ENCODE results near the gene BTG1. TPM values are rescaled to one million over a fixed set of nuclear protein-coding genes. Genes with fewer than 3 reads are reported as not detected.

The BTG1 gene
- total RNA-seq, 2 donors from 2014 or later, result 30.4 to 34.1 TPM

DNA sequence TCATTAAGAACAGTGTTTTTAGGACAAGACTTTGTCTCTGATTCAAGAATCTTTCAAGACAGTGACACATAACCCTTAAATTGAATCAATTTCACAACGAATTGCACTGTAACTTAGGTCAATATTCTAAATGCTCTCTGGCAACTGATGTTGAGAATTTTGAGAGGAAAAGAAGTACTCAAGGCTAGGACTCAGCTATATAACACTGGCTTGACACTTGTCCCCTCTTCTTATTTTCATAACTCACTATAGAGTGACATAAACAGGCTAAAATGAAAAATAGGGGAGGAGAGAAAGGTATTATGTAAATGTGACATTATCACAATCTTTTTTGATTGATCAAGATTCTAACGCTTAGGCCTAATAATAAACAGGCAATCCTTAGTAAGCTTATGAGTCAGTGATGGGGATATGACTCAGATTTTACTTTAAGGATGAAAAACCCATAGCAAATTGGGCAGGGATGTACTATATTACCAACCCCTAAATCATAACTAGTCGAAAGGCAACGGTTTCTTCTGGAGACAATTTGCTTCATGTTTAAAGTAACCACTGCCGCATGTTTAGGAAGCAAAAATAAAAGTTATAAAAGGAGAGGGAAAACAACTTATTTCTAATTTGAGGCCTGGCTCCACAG, 10.9 kb downstream of the BTG1 start:
- Histone ChIP-seq H3K27me3 (ENCODE audit: control insufficient read depth, insufficient read depth, low read length, poor library complexity, severe bottlenecking) (peaks cover 40% of the 10 kb centered on the region), H3K36me3 (ENCODE audit: control insufficient read depth, insufficient read depth, low read length) (no peaks in the 10 kb centered on the region), H3K4me1 (ENCODE audit: control insufficient read depth, insufficient read depth, low read length) (peaks cover 6% of the 10 kb centered on the region), H3K9me3 (ENCODE audit: control insufficient read depth, low read length) (no peaks in the 10 kb centered on the region), H3K9ac (ENCODE audit: extremely low read depth, low read length, poor library complexity, severe bottlenecking) (no peak overlapping the region), H3K4me3 (ENCODE audit: low read length) (no peak overlapping the region), H3K27ac (ENCODE audit: low read depth, low read length) (no peak overlapping the region)
- H3K4me1 Mint-ChIP-seq, result peaks cover 63% of the 10 kb centered on the region
- no peak for DNase-seq
- no peaks in the 10 kb centered on the region for H3K27me3 Mint-ChIP-seq (ENCODE audit: insufficient read depth)
- peaks cover 2% of the 10 kb centered on the region for H3K36me3 Mint-ChIP-seq (ENCODE audit: low read depth)
- no peak overlapping the region for H3K27ac Mint-ChIP-seq
- WGBS, 2 experiments (ENCODE audit: insufficient coverage in 1 of 2, insufficient read length in 1 of 2), result 82 to 89% methylated on average over 2 to 5 of the region's 5 CpGs
- TF ChIP-seq, protein P1, sequence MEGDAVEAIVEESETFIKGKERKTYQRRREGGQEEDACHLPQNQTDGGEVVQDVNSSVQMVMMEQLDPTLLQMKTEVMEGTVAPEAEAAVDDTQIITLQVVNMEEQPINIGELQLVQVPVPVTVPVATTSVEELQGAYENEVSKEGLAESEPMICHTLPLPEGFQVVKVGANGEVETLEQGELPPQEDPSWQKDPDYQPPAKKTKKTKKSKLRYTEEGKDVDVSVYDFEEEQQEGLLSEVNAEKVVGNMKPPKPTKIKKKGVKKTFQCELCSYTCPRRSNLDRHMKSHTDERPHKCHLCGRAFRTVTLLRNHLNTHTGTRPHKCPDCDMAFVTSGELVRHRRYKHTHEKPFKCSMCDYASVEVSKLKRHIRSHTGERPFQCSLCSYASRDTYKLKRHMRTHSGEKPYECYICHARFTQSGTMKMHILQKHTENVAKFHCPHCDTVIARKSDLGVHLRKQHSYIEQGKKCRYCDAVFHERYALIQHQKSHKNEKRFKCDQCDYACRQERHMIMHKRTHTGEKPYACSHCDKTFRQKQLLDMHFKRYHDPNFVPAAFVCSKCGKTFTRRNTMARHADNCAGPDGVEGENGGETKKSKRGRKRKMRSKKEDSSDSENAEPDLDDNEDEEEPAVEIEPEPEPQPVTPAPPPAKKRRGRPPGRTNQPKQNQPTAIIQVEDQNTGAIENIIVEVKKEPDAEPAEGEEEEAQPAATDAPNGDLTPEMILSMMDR (conservative IDR thresholded peaks at IDR 0.05), result no peak
- H3K9me3 Mint-ChIP-seq, result no peaks in the 10 kb centered on the region
- no peak overlapping the region for H3K4me3 Mint-ChIP-seq

DNA sequence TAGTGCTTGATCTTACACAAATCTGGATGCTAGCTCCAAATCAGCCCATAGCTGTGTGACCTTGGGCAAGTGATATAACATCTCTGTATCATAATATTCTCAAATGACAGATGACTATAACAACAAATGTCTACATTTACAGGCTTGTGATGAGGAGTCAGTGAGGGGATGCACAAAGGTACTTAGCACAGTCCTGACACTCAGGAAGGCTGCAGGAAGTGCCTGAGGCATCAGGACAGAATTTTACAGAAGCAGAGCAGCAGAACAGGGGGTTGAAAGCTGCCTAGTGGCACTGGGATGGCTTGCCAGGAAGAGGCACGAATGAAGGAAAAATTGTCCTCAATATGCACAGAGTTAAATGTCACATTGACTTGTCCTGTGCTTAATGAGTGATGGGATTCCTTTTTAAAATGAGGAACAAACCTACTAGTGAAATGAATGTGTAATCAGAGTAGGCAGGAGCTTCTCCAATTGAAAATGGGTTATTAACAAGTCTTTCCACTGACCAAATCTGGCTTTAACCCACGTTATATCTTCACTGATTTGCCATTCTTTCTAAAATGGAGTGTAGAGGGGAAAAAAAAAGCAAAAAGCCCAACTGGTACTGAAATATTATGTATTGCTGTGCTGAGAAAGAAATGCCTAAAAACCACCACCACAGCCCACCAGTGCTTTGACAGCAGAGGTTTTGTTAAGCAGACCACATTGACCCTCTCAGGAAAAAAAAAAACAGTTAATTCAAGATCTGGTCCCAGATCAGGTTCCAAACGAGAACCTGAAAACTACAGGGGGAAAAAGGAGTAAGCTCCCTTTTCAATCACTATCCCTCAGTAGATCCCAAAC, 11.6 kb downstream of the BTG1 start:
- no peak overlapping the region for H3K27ac Mint-ChIP-seq
- peaks cover 57% of the 10 kb centered on the region for H3K4me1 Mint-ChIP-seq

DNA sequence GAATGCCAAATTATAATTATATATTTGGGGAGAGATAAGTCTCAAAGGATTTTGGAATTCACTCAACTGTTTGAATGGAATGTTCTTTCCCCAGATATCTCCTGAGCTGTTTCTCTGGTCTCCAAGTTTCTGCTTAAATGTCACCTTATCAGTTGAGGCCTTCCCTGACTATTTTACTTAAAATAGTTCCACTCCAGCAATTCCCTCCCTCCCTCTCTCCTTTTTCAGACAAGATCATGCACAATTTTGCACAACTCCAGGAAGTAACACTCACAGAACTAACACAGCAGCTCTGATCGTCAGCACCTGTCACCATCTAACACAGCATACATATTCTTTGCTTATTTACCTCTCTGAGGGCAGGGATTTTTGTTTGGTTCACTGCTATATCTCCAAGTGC, 12.5 kb downstream of the BTG1 start:
- Mint-ChIP-seq H3K4me1 (peaks cover 48% of the 10 kb centered on the region), H3K9me3 (peaks cover 2% of the 10 kb centered on the region), H3K4me3 (no peak overlapping the region), H3K36me3 (ENCODE audit: low read depth) (peaks cover 7% of the 10 kb centered on the region), H3K27ac (no peak overlapping the region), H3K27me3 (ENCODE audit: insufficient read depth) (no peaks in the 10 kb centered on the region)
- no peak for DNase-seq
- H3K9ac ChIP-seq (ENCODE audit: extremely low read depth, low read length, poor library complexity, severe bottlenecking), result no peak overlapping the region
- peaks cover 44% of the 10 kb centered on the region for H3K27me3 ChIP-seq (ENCODE audit: control insufficient read depth, insufficient read depth, low read length, poor library complexity, severe bottlenecking)
- no CpG with 5 or more reads among the region's 1 CpG for WGBS, 2 experiments (ENCODE audit: insufficient coverage in 1 of 2, insufficient read length in 1 of 2)
- no peak overlapping the region for H3K4me3 ChIP-seq (ENCODE audit: low read length)
- H3K27ac ChIP-seq (ENCODE audit: low read depth, low read length), result no peak overlapping the region
- peaks cover 4% of the 10 kb centered on the region for H3K4me1 ChIP-seq (ENCODE audit: control insufficient read depth, insufficient read depth, low read length)
- peaks cover 8% of the 10 kb centered on the region for H3K9me3 ChIP-seq (ENCODE audit: control insufficient read depth, low read length)
- no peaks in the 10 kb centered on the region for H3K36me3 ChIP-seq (ENCODE audit: control insufficient read depth, insufficient read depth, low read length)
- TF ChIP-seq, protein P1 (conservative IDR thresholded peaks at IDR 0.05), result no peak

More for the DNA sequence above, 11.6 kb downstream of the BTG1 start:
- Mint-ChIP-seq H3K27me3 (ENCODE audit: insufficient read depth) (no peaks in the 10 kb centered on the region), H3K36me3 (ENCODE audit: low read depth) (peaks cover 2% of the 10 kb centered on the region), H3K4me3 (no peak overlapping the region), H3K9me3 (no peaks in the 10 kb centered on the region)
- no peak overlapping the region for H3K4me3 ChIP-seq (ENCODE audit: low read length)
- H3K36me3 ChIP-seq (ENCODE audit: control insufficient read depth, insufficient read depth, low read length), result no peaks in the 10 kb centered on the region
- peaks cover 44% of the 10 kb centered on the region for H3K27me3 ChIP-seq (ENCODE audit: control insufficient read depth, insufficient read depth, low read length, poor library complexity, severe bottlenecking)
- H3K4me1 ChIP-seq (ENCODE audit: control insufficient read depth, insufficient read depth, low read length), result peaks cover 6% of the 10 kb centered on the region
- H3K9ac ChIP-seq (ENCODE audit: extremely low read depth, low read length, poor library complexity, severe bottlenecking), result no peak overlapping the region
- 60 to 79% methylated on average over 1 to 3 of the region's 3 CpGs for WGBS, 2 experiments (ENCODE audit: insufficient coverage in 1 of 2, insufficient read length in 1 of 2)
- no peak for DNase-seq
- no peak overlapping the region for H3K27ac ChIP-seq (ENCODE audit: low read depth, low read length)
- TF ChIP-seq, protein P1 (conservative IDR thresholded peaks at IDR 0.05), result no peak
- H3K9me3 ChIP-seq (ENCODE audit: control insufficient read depth, low read length), result peaks cover 2% of the 10 kb centered on the region

Measured in endodermal cell (in vitro differentiated cells).